RPMI7951 (cell line): ENCODE data around the gene LMO1. TPM values are rescaled to one million over a fixed set of nuclear protein-coding genes. Genes with fewer than 3 reads are reported as not detected.

ENCODE experiments used
- DNase-seq: peaks from one replicate; pipeline ENCODE4 v3.0.0-alpha.2; 2012; ENCODE audit warnings: low read depth
- total RNA-seq: library from RNA; depleted of rRNA; stranded (reverse); fragments of >200 nt; shearing (Covaris generic); gene quantifications from 2 replicates; pipeline ENCODE4 v1.2.3, GENCODE V29; 2014

Gene LMO1
- total RNA-seq, 1 experiment from 2014 or later, result not detected

DNA sequence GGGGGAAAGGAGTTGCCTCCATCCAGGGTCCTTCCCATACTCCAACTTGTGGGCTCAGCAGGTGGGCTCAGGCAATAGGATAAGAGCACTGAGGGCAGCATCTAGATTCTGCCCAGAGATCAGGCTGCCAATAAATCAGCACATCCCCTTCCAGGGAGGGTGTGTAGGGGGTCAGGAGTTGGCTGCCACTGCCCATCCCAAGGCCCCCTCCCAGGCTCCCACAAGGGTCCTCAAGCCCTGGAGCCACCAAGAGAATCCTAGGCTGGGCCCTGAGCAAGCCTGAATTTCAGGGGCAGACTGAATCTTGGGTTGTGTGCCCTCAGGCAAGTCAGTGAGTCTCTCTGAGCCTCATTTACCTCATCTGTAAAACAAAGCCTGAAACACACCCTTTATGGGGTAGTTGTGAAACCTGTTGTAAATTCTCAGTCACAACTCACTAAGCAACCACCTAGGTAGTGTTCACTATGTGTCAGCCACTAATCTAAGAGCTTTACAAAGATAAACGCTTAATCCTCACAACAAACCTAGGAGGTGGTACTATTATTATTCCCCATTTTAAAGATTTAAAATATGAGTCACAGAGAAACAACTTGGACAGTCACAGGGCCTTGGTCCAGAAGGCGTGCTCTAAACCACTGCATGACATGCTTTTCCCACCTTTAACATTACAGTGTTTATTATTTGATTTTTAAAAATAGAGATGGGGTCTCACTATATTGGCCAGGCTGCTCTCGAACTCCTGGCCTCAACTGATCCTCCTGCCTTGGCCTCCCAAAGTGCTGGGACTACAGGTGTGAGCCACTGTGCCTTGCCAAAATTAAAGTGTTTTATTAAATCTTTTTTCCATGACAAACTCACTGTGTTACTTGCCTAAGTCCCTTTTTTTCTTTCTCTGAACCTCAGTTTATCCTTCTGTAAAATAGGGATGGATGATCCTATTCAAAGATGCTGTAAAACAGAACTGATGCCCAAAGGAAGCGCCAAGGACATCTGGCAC, 36.2 kb downstream of the LMO1 start:
- DNase-seq, result no peak

DNA sequence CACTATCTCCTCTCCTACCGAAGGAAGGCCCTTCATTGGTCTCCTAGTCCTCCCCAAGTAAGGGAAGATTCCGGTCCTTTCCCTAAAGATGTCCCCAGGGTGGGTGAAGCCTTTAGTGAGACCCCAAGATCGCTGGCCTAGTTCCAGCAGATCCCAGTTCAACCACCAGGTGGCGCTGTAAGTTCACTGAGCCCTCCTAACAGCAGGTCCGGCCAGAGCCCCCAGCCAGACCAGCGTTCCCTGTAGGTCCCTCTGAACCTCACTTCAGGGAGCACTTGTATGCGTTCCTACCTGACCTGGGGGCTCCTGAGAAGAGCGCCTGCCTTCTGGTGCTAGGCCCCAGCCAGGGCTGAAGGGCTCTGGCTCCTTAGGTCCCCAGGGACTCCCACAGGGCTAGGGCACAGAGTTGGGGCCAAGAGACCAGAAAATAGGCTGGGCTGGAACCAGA, 38.1 kb downstream of the LMO1 start:
- peak; percentile 41 for DNase-seq

DNA sequence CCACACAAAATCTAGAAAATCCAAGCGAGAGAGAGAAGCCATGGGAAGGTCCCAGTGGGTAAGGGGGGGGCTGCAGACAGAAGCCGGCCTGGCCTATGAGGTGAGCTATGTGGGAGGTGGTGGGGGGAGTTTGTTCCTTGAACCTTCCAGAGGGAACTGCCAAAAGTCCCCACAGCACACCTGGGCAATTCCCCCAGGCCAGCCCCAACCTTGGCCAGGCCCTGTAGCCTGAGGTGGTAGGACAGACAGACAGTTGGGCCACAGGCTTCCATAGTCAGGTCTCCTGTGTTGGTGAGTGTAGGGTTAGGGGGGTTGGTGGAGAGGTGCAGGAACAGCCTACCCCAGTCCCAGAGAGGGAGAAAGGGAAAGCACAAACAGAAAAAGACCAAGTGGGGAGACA, 39.0 kb downstream of the LMO1 start:
- no peak for DNase-seq

DNA sequence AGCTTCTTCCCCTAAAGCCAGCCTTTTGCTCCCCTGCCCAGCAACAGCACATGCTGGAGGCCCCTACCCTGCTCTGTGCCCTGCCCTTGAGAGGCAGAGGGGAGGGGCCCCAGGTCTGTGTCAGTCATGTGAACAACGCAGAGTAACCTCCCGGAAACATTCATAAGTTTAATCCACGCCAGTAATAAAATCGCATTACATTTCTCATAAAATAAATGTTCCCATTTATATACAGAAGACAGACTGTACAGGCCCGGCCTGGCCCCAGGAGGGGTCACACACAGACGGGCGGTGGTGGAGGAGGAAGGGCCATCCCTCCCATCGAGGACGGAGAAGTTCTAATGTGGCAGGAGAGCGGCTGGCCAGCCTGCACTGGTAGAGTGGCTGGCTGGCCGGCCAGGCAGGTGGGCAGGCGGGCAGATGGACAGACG, 39.5 kb downstream of the LMO1 start:
- no peak for DNase-seq

DNA sequence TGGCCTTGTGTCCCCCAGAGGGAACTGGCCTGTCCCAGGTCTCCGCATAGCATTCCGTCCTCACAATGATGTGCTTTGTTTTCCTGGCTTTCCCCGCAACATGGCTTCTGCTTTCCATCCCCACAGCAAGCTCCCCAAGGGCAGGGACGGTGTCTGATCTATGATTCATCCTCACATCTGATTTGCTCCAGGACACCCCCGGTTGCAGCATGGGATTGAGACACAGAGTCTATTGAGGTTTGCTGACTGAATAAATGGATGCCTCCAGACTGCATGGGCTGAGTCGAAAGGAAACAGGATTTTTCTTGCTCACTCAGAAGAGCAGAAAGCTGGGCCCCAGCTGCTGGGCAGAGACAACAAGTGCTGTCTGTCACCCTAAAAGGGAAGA, 40.2 kb downstream of the LMO1 start:
- peak; percentile 69 for DNase-seq

DNA sequence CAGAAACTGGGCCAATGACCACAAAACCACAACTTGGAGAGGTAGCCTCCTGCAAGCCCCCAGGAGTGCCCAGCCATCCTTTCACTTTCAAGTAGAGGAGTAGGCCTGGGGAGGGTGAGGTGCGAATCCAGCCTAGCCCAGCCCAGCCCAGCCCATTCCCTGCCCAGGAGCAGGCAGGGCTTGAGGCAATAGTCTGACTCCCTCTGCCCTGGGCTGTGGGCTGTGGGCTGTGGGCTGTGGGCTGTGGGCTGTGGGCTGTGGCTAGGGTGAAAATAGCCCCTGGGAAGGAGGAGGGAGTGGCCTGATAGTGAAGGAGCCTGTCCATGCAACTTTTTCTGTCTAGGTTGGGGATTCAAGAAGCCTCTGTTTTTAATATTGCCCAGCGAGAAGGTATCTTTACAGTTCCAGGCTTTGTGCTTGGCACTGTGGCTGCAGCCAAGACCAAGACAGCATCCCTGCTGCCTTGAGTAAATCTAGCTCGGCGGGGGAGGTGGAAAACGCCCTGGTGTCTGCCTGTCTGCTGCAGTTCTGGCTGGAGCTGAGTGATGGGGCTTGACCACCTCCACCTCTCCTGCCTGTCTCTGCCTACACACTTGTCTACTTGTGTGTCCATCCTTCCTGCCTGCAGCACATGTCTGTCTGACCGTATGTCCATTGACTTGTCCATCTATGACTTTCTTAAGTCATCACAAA, 40.7 kb downstream of the LMO1 start:
- peak; percentile 34 for DNase-seq

DNA sequence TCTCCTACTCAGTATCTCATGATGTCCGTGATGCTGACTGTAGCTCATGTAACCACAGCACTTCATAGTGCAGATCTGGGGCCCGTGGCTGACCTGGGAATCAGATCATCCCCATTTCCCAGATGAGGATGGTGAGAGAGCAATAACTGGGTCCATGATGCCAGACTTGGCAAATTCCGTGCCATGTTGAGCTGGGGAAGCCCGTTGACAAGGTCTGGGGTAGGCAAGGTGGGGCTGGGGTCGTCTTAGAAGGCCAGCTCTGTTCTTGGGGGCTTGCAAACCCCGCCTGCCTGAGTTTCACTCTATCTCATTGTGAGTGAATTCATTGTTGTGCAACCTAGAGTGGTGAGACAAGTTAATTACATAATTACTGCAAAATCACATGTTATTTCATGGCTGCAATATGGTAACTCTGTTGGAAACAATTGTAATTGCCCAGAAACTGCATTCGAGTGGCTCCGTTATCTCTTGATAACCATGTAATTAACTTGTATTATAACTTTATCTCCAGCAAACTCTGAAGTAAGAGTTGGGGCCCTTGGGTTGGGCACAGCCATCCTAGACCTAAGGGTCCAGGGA, 41.7 kb downstream of the LMO1 start:
- DNase-seq, result no peak

DNA sequence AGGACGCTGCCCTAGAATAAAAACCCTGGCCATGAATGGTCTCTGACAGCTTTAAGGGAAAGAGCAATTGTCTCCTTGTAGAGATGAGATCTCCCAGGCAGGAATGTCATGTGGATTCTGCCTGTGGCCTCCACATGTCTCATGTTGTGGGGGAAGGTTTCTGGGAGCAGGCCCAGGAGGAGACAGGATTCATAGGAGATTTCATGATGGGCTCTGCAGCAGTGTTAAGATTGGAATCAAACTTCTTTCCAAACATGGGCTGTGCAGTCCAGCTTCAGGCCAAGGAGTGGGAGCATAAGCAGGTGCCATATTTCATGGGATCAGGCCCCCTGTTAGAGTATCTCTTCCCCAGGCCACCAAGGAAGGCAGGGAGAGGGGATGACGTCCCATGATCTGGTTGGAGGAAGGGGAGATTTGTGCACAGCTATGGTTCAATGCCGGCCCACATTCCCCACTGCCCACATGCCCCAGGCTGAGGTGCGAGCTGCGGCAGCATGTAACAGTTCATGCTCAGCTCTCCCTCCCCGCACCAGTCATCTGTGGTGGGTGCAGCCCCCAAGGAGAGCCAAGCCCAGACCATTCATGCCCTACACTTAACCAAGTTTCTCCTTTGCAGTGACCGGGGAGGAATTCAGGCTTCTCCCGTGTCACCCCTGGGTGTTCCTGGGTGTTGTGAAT, 42.5 kb downstream of the LMO1 start:
- no peak for DNase-seq

DNA sequence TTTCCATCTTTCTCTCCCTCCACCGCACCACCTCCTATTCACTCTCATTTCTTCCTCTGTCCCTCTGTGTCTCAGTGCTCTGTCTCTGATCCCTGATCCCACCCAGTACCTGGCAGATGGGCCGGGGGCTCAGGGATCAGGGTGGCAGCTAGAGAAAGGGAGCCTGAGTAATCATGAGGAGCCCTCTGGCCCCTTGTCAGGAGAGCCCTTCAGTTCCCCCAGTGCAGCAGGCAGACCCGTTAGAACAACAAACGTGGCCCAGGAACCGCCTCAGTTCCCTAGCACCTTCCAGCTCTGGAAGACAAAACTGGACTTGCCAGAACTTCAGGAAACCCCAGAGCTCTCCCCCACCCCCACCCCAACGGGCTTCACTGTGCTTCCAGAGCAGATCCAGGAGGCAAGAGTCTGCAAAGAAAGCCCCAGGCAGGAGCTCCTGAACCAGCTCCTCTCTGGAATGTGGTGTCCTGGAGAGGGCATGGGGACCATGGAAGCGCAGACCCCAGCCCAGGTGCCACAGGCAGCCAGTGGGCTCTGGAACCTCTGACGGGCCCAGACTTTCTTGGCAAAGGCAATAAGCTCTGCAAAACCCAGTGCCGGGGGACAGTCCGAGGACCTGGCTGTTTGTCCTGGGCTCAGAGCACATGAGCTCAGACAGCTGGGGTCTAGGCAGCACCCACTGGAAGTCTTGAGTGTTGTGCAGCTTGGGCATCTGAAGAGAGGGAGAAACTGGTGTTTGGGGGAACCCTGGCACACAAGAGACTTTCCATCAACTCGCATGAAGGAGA, 43.2 kb downstream of the LMO1 start:
- no peak for DNase-seq

DNA sequence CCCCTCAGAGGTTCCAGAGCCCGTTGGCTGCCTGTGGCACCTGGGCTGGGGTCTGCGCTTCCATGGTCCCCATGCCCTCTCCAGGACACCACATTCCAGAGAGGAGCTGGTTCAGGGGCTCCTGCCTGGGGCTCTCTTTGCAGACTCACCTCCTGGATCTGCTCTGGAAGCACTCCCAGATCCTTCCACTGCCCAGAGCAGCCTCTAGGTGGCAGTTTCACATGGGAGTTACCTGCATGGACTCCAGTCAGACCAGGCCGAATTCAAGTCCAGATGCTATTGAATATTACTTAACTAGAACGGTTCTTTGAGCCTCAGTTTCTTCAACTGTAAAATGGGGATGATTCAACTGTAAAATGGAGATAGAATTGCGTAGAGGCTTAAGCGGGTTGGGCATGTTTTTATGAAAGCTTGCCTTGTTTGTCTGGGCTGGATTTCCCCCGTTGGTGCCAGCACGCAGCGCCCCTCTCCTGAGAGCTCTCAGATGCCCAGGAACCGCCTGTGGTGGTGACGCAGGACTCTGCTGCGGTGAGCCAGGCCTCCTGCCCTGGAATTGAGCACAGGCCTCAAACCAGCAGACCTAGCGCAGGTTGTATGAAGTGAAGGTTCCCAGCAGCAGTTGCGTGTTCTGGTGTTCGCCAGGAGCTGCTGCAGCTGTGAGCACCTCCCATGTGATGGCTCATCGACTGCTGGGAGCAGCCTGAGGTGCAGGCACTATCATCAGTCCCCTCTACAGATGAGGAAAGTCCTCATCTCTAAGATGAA, 44.2 kb downstream of the LMO1 start:
- peak; percentile 42 for DNase-seq

DNA sequence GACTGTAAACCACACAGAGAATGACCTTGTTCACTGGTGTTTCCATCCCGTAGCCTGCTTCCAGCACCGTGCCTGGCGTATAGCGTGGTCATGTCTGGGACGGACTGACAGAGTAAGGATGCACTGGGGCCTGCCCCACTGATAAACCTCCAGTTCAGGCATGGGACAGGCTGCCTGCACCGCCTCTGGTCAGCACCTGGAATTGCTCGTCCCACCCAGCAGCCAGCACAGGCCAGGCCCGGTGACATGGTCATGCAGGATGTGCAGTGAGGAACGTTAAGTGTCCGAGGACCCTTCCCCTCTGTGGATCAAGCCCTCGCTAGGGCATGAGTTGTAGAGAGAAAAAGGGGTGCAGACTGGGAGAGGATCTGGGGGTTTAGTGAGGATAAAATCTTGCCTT, 44.8 kb downstream of the LMO1 start:
- DNase-seq, result no peak

DNA sequence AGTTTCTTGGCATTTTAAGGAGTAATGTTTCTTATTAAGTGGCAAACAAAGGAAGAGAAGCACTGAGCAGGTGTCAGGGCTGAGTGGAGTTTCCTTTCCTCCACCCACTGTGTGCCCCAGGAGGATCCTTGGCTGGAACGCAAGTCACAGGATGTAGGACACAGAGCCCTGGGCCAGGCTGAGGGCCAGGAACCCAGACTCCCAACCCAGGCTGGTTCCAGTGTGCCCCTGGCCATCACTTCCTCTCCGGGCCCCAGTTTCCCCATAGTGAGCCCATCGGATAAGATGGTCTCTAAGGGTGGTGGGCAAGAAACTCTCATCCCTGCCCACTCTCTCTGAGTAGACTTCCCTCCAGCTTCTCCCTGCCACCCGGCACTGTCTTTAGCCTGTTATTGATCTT, 45.3 kb downstream of the LMO1 start:
- no peak for DNase-seq

DNA sequence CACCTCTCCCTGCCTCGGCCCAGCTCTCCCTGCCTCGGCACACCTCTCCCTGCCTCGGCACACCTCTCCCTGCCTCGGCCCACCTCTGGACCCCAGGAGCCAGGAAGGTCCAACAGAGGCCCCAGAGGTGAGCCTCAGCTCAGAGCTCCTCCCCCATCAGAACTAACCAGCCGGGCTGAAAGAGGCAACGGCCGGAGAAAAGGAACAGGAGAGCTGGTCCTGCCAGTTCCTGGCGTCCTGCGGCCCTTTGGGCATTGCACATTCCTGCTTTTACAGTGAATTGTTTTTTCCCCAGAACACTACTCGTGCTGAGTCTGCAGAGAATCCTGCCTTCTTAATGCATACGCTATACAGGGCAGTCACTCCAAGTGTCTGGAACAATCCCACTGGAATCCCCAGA, 45.8 kb downstream of the LMO1 start:
- DNase-seq, result no peak

DNA sequence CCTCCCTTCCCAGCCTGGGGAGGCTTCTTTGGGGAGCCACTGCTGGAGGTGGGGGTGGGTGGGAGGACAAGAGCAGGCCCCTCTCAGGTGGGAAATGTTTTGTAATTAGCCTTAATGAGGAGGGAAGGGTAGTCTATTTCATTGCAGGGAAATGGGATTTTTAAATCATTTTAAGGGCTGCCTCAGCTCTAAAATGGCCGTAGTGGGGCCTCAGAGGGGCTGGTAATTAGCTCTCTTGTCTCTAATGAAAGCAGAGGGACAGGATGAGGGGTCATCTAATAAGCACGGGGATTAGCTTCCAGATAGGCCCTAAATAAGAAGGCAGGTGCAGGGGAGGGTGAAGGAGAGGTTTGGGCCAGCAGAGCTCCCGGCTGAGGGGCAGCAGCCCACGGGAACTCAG, 46.5 kb downstream of the LMO1 start:
- DNase-seq, result no peak

DNA sequence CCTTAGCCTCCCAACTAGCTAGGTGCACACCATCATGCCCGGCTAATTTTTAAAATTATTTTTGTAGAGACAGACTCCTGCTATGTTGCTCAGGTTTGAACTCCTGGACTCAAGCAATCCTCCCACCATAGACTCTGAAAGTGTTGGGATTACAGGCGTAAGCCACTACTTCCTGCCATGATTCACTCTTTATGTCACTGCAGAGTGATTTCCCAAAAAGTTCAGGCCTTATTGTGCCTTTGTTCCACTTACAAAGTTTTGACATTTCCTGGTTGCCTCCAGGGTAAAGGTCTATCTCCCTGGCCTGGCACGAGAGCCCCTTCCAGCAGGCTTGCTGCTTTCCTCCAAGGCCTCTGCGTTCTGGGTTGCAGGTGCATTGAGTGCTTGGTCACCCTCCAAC, 50.3 kb downstream of the LMO1 start:
- DNase-seq, result no peak

DNA sequence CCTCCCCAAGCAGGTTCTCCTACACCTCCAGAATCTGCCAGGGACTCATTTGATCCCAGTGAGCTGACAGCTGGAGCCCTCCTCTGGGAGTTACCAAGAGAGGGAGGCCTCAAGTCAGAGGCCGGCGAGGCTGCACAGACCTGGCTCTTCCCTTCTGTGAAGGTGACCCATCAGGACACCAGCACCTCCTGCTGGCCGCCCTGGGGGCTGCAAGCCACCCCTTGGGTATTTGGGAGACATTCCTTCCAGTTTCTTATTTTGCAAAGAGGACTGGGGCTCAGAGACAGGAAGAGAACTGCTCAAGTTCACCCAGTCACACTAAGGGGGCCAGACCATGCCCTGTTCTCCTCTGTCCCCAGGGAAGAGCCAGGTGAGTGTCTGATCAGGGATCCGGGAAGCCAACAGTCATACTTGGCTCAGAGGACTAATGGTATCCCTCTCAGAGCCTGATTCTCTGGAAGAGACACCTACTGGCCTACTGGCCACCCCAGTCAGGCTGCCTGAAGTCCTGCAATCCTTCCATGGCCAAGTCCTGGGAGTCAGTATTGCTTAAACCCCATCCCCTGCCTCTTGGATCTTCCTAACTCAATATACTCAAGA, 54.4 kb downstream of the LMO1 start:
- DNase-seq, result no peak

DNA sequence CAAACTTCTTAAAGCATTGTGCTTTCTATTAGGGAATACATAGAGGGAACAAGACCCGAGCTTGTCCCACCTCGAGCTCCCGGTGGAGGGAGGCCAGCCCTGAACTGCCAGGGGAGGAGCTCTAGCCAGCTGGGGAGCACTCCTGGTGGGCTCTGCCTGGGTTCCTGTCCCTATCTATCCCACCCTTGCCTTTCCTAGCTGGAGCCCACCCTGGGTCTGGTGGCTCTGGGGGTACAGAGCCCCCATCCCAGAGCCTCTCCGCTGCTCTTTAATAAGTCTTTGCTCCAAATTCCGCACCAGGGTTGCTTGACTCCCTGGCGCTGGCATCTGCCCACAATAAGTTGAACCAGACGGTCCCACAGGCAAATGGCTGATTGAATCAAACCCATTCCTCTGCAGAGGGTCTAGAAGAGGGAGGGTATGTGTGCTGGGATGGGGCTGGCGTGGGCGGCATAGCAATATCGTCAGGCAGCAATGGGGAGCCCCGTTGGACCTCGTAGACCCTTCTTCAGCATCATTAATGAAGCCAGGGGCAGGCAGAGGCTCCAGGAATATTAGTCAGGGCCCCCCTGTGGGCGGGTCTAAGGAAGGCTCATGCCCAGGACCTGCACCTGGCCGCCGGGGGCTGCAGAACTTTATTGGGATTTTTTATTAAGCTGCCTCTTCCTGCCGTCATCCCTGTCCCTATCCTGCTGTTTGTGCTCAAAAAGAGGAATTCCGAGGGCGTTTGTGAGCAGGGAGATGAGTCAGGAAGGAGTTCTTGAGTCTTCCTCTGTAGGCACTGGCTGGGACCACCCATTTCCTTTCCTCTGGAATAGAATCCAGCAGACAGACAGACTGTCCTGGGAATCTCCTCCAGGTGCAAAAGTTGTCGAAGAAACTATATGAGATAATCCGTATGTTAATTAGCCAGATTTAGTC, 56.3 kb downstream of the LMO1 start:
- peak; percentile 5 for DNase-seq

DNA sequence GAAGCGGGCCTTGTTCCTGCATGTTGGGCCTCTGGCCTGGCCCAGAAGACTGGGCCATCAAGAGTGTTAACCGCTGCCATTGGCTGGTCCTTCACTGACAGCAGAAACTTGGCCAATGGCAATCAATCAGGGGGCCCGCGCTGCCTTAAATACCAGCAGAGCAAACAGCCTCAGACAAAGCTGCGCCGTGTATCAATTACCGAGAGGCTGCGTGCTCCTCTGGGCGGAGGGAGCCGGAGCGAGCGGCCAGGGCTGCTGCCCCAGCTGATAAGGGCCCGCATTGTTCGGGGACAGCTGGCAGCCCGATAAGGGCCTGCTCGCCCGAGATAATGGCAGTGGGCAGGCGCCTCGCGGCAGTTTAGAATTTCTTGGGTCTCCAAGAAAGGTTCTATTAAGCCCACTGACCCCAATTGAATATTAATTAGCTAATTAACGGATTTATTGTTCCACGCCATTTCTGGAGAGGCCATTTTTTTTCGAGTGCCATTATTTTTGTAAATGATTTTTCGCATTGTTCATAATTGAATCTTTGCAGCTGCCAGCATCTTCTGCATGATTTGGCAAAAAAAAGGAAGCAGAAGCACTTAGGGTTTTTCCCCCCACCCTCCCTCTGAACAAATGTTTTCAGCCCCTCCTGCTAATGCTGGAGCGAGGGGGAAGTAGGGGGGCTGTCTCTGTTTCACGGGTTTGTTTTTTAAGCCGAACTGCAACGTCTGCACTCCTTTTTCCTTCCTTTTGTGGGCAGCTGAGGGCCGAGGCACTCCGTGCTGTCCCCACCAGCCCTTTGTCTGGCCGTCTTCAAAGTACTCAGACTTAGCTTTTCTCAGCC, 57.2 kb downstream of the LMO1 start:
- DNase-seq, result no peak
